Kidney (tissue), 14 donors: Measurements from ENCODE around the gene BABAM2. TPM values are rescaled to one million over a fixed set of nuclear protein-coding genes. Genes with fewer than 3 reads are reported as not detected.

Experiments used
- DNase-seq, 5 donors: peaks; one replicate each; pipeline ENCODE4 v3.0.0-alpha.2; 2013 to 2020
- FAIRE-seq: peaks from 2 replicates; lab custom pipeline; 2012; peaks lifted over from hg19 to GRCh38; lab: Jason Lieb, UNC
- H3K27ac ChIP-seq, 2 donors: one replicate each; pipeline ENCODE4 v1.7.0; 2013; ENCODE audit warnings: low read depth in 2 of 2, low read length in 2 of 2, inconsistent platforms in 1 of 2
- H3K27me3 ChIP-seq: one replicate; pipeline ENCODE4 v1.7.1; 2013; ENCODE audit warnings: low read length, inconsistent platforms; ENCODE audit not compliant: control insufficient read depth, insufficient read depth
- H3K36me3 ChIP-seq, 3 donors: one replicate each; pipeline versions ENCODE4 v1.7.0 to v1.7.1; 2013; ENCODE audit warnings: low read length in 3 of 3, control low read depth in 1 of 3, inconsistent platforms in 1 of 3; ENCODE audit not compliant: insufficient read depth in 3 of 3, control insufficient read depth in 2 of 3
- H3K4me1 ChIP-seq, 3 donors: one replicate each; pipeline versions ENCODE4 v1.7.0 to v1.7.1; 2013; ENCODE audit warnings: low read length in 3 of 3, inconsistent platforms in 1 of 3, low read depth in 1 of 3; ENCODE audit not compliant: control insufficient read depth in 2 of 3, insufficient read depth in 2 of 3
- H3K4me3 ChIP-seq, 3 donors: one replicate each; pipeline versions ENCODE4 v1.7.0 to v1.8.1; 2013; ENCODE audit warnings: low read length in 3 of 3, control low read depth in 1 of 3, inconsistent platforms in 1 of 3
- H3K9ac ChIP-seq, 3 donors: one replicate each; pipeline versions ENCODE4 v1.7.0 to v1.7.1; 2013; ENCODE audit warnings: low read length in 3 of 3, control low read depth in 1 of 3, inconsistent platforms in 1 of 3
- H3K9me3 ChIP-seq, 3 donors: one replicate each; pipeline versions ENCODE4 v1.7.0 to v1.7.1; 2013; ENCODE audit warnings: low read length in 3 of 3, control low read depth in 1 of 3, inconsistent platforms in 1 of 3; ENCODE audit not compliant: control insufficient read depth in 2 of 3, insufficient read depth in 1 of 3
- CTCF ChIP-seq: IDR thresholded peaks from 3 replicates; pipeline ENCODE4 v1.5.1; 2012; ENCODE audit warnings: mild to moderate bottlenecking, moderate library complexity, borderline replicate concordance; ENCODE audit not compliant: insufficient read depth; ENCODE audit errors: extremely low read depth
- intact Hi-C: fragments of 100-400 bp; cut with DNase I; formaldehyde crosslinking; loops from one replicate; pipeline ENCODE4 v1.11.1; 2022
- polyA plus RNA-seq: library from polyadenylated mRNA; stranded (reverse); fragments of 350-450 nt; fragmentation: Illumina TruSeq; extraction: RNeasy Lipid Tissue Mini Kit (QIAGEN cat#74804); gene quantifications from one replicate; pipeline ENCODE4 v1.2.3, GENCODE V29; 2014; ENCODE audit warnings: low read depth, low replicate concordance; ENCODE audit not compliant: insufficient read depth
- total RNA-seq: library from RNA; stranded (reverse); fragmentation: NEBNext Ultra II Directional; extraction: Animal tissue kit (Norgen Biotek cat#: 25700); gene quantifications from one replicate; pipeline ENCODE4 v1.2.1, GENCODE V29; 2021
- donor health status: control.
- donor health status: control.
- donor health status: control.
- donor health status: control.
- donor health status: control.
- donor health status: DM: yes; HTN: yes; CAD: no.
- donor health status: Normal renal cell carcinoma (clear cell type).

The BABAM2 gene
- total and polyA plus RNA-seq, 2 donors from 2014 or later: 68.4 to 74.1 TPM

DNA sequence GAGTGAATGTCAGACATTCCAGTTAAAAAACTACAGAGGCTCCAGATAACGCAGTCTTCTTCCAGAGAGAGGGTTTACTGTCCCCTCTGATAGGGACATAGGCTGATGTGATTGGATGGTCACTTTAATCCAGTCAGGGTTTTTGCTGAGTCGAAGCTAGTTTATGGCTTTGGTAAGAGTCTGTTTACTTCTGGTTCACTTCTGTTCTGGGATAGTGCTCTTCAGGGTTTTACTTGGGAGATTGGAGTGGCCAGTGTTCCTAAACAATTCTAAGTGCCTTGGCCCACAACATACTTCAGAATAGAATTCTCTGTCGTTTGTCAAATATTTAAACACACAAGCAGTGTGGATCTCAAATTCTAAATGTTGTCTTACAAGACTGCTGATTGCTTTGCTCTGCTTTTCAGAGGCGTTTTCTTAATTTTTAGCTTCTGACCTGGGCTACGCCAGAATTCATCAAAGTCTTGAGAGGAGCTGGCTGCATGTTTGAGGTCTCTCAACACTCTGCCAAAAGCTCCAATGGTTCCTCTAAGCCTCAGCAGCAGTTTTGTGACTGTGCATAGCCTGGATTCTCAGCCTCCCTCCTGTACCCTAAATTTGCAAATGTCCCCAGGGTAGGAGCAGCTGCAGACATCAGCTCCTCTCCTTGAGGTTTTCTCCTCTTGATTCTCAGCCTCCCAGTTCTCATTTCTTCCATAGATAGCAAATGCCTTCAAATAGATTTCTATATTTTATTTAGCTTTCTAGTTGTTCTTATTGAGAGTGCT lies 105.8 kb downstream of the BABAM2 start:
- H3K4me1 ChIP-seq: peaks cover 0 to 2% (median 0%) of the 10 kb centered on the region in 3 donors

GRCh38 chr2:28000287-28000686 lies 109.8 kb downstream of the BABAM2 start:
- Histone ChIP-seq H3K27me3 (no peaks in the 10 kb centered on the region), H3K4me3 (no peak overlapping the region), H3K9me3 (no peaks in the 10 kb centered on the region), H3K4me1 (no peaks in the 10 kb centered on the region), H3K27ac (no peak overlapping the region), H3K36me3 (no peaks in the 10 kb centered on the region), H3K9ac (no peak overlapping the region)
- DNase-seq (no peak), FAIRE-seq (no peak)
- intact Hi-C loops: no loop called here
- no peak for TF ChIP-seq CTCF

More for the DNA sequence above, 105.8 kb downstream of the BABAM2 start:
- FAIRE-seq: no peak
- intact Hi-C loops: no loop called here
- Histone ChIP-seq H3K36me3 (no peaks in the 10 kb centered on the region), H3K27me3 (no peaks in the 10 kb centered on the region), H3K27ac (no peak overlapping the region), H3K9ac (no peak overlapping the region), H3K9me3 (no peaks in the 10 kb centered on the region), H3K4me3 (no peak overlapping the region)
- no peak for DNase-seq
- TF ChIP-seq CTCF: no peak

DNA sequence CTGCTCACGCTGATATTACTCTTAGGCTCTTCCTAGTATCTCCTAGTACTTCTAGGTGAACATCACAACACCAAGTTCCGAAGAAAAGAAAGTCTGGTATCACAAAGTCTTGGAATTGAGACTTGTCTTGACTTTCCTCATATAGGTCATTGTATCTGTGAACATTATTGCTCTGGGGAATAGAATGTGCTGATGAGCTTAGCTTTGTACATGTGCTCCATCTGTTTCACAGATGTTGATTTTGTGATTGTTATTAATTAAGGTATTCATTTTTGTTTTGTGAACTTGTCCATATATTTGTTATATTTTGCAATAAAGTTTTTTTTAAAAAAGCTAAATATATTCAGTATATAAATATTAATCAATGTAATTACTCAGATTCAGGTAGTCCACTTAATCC lies 111.7 kb downstream of the BABAM2 start:
- H3K27ac ChIP-seq: no peak overlapping the region
- H3K9ac ChIP-seq: no peak overlapping the region
- H3K9me3 ChIP-seq: no peaks in the 10 kb centered on the region
- H3K27me3 ChIP-seq: no peaks in the 10 kb centered on the region
- no peak overlapping the region for H3K4me3 ChIP-seq
- DNase-seq (no peak), FAIRE-seq (peak; percentile 17)
- no peaks in the 10 kb centered on the region for H3K4me1 ChIP-seq
- no peak for TF ChIP-seq CTCF
- H3K36me3 ChIP-seq: no peaks in the 10 kb centered on the region
- intact Hi-C loops: no loop called here
